HG03342 (cell line): ENCODE measurements around the gene UBTF.
A peak's percentile ranks its signal among the peaks of the same experiment; 100 is the strongest.

ENCODE experiments used
- ATAC-seq: cut with Tn5 transposase; IDR thresholded peaks from one replicate; pipeline ENCODE4 v1.9.1; 2021; ENCODE audit warnings: mild to moderate bottlenecking, moderate library complexity; ENCODE audit not compliant: unreplicated experiment

UBTF gene

GRCh38 chr17:44198721-44199552 lies 20.5 kb downstream of the UBTF start:
- ATAC-seq = peak; percentile 25

DNA sequence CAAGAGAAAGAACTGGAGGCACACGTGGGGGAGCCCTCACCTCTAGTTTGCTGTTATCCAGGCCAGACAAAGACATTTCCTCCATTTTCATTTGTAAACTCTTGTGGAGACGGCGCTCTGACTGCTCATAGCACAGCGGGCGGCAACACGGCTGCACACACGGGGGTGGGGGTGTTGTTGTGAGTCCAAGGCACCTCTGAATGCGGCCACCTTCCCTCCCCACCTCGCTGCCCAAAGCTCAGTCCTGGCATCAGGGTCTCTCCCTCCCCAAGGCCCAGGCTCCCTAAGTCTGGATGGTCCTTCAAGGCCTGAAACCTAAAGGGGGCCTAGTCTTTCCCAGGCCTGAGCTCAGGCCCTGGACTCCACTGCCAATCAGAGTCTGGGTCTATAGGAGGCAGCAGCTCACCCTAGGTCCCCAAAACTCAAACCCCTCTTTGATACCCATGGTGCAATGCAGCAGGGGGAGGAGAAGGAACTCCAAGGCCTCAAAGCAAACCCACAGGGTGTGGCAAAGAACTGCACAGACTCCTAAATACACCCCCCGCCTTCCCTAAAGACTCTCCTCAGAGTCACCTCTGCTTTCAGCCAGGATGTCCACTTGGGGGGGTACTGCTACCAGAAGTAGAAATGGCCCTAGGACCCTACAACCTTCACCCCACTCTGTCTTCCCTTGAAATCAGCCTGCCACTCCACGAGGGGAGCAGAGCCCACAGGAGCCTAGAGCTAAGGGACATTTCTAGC lies 21.3 kb downstream of the UBTF start:
- no peak for ATAC-seq

GRCh38 chr17:44197107-44197506 lies 22.4 kb downstream of the UBTF start:
- no peak for ATAC-seq

DNA sequence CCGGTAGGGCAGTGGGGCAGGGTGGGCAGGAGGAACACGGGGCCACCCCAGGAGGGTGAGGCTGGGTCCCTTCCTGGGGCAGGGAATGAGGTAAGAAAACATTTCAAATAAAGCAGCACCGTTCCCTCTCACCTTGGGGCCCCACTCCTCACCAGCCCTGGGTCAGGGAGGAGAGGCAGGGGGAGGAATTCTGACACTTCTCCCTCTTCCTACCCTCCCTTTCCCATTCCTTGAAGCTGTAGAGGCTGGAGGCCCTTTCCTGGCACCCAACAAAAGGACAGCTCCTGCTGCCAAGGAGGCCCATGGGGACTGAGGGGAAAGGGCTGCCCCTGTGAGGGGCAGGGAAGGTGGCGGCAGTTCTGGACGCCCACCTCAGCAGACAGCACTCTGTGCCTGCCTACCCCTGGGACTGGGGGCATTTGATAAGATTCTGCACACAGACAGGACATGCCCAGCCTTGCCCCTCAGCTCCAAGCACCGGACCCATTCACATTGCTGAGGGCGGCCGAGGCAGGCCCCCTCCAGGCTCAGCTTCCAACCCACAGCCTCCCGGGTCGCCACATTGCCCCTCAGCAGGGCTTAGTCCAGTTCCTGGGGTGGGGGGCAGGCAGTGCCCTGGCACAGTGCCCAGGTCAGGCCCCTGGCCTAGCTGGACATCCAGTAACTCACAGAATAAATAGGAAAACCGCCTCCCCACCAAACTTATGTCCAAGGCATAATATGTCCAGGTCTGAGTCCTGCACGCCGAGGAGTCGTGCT lies 26.0 kb downstream of the UBTF start:
- no peak for ATAC-seq

- ATAC-seq = no peak
Observed at GRCh38 chr17:44192750-44193149, 26.7 kb downstream of the UBTF start.

DNA sequence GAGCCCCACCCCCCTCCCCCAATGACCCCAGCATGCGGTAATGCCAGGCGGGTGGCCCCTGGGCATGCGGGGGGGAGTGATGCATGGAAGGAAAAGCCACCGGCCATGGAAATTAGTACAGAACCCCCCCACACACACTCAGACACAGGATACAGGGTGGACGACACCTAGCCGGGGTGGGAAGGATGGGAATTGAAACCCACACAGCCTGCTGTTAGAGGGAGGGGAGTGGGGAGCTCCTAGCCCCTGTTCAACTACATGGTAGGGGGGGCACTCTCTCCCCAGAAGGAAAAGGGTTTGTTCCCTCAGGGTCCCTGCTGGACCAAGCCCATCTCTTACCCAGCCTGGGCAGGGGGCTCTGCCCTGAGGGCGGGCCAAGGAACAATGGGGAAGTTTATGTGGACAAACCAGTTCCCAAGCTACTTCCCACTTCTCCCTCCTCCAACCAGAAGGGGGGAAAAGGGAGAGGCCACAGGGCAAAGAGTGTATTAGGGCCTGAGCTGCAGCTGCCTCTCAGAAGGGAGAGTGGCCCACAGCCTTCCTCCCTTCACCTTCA lies 27.5 kb downstream of the UBTF start:
- ATAC-seq = no peak

- ATAC-seq = no peak
Observed at GRCh38 chr17:44191369-44191768, 28.1 kb downstream of the UBTF start.

- no peak for ATAC-seq
Observed at GRCh38 chr17:44190481-44190880, 29.0 kb downstream of the UBTF start.

GRCh38 chr17:44188576-44189403 lies 30.7 kb downstream of the UBTF start:
- no peak for ATAC-seq

- peak; percentile 42 for ATAC-seq
Observed at GRCh38 chr17:44187131-44187899, 32.2 kb downstream of the UBTF start.

GRCh38 chr17:44186307-44187130 lies 33.0 kb downstream of the UBTF start, which contains the start of gene TMUB2:
Gene TMUB2 (plus strand): TSS chr17:44186972. CDS start chr17:44187709, 737 bp downstream.
- ATAC-seq = peak; percentile 84

DNA sequence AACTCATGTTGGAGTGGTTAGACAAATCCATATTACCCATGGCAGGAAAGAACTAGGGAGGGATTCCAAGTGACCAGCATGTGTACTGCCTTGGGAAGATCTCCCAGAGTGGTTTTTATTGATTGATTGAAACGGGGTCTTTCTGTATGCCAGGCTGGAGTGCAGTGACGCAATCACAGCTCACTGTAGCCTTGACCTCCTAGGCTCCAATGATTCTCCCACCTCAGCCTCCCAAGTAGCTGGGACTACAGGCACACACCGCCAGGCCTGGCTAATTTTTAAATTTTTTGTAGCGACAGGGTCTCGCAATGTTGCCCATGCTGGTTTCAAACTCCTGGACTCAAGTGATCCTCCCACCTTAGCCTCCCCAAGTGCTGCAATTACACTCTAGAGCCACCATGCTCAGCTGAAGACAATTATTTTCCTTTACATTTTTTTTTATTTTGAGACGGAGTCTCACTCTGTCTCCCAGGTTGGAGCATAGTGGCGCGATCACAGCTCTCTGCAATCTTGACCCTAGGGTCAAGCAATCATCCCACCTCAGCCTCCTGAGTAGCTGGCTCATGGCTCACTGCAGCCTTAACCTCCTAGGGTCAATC lies 35.2 kb downstream of the UBTF start:
- no peak for ATAC-seq

DNA sequence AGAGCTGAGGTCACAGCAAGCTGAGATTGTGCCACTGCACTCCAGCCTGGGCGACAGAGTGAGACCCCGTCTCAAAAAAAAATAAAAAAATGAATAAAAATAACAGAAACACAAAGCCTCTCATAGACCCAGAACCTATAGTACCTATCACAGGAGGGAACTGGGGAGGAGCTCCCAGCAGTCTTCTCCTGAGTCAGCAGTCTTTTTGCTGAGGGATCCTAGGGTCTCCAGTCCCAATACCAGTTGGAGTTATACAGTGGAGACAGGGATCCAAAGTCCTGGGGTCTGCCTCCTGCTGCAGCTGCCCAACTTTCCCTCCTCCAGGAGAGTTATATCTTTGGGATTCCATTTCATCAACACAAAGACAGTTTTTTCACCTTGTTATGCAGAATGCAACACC lies 36.5 kb downstream of the UBTF start:
- ATAC-seq = no peak

DNA sequence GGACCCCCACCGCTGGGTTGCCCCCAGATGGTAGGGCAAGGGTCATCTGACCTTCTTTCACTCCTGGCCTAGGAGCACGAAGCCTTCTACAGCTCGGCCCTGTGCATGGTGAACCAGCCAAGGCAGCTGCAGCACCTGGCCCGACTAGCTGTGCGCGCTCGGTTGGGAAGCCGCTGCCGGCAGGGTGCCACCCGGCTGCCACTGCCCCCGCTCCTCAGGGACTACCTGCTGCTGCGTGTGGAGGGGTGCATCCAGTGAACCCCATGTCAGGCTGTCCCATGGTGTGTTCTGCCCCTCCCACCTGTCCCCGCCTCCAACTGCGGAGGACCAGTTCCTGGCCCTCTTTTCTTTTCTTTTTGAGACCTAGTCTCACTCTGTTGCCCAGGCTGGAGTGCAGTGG lies 41.3 kb downstream of the UBTF start:
- no peak for ATAC-seq

DNA sequence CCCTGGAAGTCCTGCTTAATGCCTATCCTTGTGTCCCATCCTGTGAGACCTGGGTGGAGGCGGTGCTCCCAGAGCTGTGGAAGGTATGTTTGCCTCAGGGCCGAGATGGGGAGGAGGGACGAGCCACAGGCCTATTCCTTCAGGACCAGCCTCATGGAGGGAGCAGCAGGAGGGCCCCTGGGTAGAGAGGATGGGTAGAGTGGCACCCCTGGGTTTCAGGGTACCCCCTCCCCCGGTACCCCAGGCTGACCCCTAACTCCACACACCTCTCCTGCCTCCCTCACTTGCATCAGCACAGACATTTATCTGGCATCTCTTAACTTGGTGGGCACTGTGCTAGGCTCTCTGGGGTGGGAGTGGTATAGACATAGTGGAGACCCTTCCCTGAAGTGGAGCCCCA lies 41.8 kb downstream of the UBTF start:
- no peak for ATAC-seq

DNA sequence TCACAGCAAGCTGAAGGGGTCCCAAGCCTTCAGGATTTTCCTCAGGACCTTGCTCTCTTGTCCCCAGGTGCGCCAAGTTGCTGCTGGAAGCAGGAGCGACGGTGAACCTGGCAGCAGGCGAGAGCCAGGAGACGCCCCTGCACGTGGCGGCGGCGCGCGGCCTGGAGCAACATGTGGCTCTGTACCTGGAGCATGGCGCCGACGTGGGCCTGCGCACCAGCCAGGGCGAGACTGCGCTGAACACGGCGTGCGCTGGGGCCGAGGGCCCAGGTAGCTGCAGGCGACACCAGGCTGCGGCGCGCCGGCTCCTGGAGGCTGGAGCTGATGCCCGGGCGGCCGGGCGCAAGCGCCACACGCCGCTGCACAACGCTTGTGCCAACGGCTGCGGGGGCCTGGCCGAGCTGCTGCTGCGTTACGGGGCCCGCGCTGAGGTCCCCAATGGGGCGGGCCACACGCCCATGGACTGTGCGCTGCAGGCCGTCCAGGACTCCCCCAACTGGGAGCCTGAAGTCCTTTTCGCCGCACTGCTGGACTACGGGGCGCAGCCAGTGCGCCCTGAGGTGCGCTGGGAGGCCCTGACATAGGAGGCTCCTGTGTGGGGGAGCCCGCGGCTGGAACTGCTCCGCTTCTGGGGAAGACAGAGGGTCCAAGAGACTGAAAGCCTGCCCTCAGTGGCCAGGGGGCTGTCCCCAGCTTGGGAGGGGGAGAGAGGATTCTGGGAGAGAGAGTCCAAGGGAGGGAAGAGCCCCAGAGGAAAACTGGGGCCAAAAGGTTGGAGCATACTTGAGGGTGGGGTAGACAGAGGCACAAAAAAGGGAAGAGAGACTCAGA lies 42.6 kb downstream of the UBTF start:
- ATAC-seq = no peak

DNA sequence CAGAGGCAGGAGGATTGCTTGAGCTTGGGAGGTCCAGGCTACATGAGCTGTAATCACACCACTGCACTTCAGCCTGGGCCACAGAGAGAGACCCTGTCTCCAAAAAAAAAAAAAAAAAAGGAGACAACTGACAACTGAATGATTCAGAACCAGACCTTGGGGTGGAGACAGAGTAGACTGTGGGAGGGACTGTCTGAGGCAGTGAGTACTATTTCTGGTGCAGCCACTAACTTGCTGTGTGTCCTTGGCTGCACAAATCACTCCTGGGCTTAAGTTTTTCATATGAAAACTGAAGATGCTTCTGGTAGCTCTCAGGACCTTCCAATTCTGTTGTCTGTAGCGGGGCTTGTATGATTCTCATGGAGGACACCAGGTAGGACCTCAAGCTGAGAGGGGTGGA lies 43.2 kb downstream of the UBTF start:
- ATAC-seq = no peak
